NCI-H2107 treated with DMSO at 0.1 percent for 48 hours (cell line): Measurements from ENCODE around the gene DHX29.
"Not testable (repeated sequence)": the region's sequence is repeated elsewhere in the genome, so short reads cannot be mapped to it uniquely, and the experiment has no call there.

Experiments used
- DNase-seq: peaks from one replicate; lab custom pipeline; 2025; ENCODE audit not compliant: unreplicated experiment; lab: John Stamatoyannopoulos, UW

DHX29 gene

DNA sequence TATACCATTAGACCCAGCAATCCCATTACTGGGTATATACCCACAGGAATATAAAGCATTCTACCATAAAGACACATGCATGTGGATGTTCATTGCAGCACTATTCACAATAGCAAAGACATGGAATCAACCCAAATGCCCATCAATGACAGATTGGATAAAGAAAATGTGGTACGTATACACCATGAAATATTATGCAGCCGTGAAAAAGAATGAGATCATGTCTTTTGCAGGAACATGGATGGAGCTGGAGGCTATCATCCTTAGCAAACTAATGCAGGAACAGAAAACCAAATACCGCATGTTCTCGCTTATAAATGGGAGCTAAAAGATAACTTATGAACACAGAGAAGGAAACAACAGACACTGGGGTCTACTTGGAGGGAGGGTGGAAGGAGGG is 10.7 kb upstream of the DHX29 start:
- not testable (repeated sequence) for DNase-seq

DNA sequence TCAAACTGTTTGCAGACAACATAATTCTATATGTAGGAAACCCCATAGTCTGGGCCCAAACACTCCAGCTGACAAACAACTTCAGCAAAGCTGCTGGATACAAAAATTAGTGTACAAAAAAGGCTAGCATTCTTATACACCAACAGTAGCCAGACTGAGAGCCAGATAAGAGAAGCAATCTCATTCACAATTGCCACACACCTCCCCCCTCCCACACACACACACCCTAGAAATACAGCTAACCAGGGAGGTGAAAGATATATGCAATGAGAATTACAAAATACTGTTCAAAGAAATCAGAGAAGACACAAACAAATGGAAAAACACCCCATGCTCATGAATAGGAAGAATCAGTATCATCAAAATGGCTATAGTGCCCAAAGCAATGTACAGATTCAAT is 9.3 kb upstream of the DHX29 start:
- DNase-seq: no peak

DNA sequence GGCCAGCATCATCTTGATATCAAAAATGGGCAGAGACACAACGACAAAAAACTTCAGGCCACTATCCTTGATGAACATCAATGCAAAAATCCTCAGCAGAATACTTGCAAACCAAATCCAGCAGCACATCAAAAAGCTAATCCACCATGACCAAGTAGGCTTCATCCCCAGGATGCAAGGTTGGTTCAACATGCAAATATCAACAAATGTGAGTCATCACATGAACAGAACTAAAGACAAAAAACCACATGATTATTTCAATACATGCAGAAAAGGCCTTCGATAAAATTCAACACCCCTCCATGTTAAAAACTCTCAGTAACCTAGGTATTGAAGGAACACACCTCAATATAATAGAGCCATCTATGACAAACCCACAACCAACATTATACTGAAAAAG is 8.8 kb upstream of the DHX29 start:
- DNase-seq: no peak

DNA sequence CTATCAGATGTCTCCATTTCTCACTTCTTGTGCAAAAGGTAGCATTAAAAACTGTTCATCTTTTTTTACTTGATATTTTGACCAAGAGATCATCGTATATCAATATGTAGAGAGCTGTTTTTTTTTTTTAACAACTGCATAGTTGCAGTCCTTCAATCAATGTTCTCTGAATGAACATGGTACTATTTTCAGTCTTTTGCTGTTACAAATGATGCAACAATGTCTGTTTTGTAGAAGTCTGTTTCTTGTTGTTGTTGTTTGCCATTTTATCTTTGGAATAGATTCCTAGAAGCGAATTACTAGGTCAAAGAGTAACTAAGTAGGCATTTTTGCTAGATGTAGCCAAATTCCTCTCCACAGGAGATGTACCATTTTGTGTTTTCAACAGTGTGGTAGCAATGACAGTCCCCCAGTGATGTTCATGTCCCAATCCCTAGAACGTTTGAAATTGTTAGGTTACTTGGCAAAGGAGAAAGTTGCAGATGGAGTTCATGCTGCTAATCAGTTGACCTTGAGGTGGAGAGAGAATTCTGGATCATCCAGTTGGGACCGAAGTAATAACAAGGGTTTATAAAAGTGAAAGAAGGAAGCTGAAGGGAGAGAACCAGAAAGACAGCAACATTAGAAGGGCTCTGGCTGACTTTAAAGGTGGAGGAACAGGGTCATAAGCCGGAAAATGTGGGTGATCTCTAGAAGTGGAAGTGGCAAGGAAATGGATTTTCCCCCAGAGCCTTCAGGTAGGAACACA is 6.5 kb upstream of the DHX29 start:
- DNase-seq: no peak

DNA sequence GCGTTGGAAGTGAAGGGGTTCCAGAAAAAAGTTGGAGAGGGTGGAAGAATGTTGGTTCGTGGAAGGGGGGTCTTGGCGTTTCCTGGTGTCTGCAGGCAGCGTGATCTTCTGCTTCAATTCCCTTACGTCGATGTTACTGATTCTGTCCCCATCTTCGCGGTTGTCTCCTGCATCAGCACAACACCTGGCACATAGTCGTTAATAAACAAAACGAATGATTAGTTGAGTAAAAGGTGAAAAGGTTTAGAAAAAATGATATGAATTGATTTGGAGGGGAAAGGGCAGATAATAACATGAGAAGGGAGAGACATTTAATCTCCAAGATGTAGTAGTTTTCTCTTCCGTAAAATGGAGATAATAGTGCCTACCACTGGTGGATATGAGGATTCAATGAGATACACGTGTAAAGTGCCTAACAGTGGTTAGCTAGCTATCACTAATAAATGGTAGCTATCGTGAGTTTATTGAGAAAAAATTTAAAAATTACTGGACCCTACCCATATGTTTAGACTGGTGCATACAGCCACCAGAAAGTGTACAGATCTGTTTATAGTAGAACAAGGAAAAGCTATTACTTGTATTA is 851 bp upstream of the DHX29 start:
- no peak for DNase-seq

DNA sequence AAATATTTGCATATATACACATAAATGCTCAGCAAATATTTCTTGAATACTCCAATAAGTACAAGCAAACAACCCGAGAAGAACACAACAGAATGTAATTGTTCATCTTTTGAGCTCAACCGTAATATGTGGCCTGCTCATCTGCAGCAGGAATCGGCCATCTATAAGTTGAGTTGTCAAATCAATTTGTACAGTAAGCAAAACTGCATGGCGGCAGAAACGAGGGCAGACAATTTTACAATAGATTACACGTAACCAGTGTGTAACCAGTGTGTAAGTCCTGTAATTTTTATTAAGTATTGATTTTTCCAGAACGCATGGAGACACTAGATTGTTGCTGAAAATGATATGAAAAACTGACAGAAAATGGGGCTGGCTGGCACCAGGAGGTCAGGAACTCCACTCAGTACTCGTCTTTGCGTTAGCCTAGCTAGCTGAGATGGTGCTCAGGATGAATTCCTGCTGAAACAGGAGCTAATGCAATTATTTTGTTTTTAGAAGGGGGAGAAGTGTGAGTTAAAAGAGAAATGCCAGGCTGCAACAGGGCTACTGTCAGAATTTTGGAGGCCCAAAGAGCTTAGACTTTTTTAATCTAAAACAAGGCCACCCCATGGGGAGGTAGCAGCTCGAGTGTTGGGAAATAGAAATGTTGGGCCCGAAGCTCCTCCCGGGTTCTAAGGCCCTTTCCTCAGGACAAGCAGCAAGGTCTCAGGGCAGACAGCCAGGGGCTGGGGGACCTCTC is 682 bp downstream of the DHX29 start:
- no peak for DNase-seq

DNA sequence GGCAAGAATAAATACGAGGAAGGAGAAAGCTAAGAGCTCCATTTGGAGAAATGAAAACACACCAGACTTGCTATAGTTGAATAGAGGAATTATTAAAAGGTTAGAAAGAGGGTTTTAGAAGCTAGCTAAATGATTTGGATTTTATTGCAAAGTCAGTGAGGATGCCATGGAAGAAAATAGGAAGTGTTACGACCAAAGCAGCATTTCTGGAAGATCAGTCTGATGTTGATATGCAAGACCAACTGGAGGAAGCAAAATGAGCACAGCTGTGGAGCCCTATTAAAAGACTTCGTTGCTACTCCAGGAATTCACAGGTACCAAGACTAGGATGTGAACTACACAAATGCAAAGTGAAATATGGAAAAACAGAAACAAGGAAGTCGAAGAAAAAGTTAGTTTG is 2.1 kb downstream of the DHX29 start:
- DNase-seq: no peak

DNA sequence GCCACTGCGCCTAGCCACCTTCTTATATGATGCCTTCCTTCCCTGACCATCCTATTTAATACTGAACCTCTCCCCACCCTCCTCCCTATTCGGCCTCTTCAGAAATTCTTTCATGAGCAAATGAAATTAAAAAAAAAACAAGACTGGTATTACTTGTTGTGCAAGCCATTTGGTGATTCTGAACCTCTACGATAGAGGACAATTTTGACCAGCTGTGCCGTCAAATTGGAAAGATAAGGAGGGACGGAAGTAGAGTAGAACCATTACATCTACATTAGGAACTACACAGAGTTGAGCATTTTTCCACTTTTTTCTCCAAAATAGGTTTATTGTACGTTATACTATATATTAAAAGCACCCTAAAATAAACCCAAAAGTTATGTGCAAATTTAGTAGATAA is 2.9 kb downstream of the DHX29 start:
- no peak for DNase-seq

DNA sequence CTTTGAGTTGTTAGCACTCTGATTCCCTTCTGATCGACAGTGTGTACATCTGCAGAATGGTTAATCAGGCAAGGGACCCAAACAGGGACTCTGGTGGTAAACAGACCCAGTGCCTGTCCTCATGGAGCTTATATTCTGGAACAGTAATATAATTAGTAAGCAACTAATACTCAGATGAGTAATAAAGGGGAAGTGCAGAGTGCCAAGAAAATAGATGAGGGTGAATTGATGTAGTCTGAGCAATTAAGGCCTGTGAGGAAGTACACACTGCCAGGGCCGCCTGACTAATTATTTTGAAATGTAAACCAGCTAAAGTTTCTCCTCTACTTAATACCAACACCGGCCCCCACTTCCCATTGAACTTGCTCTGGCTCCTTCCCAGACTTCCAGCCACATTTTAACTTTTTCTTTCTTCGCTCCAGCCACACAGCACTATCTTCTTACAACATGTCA is 4.2 kb downstream of the DHX29 start:
- DNase-seq: no peak

DNA sequence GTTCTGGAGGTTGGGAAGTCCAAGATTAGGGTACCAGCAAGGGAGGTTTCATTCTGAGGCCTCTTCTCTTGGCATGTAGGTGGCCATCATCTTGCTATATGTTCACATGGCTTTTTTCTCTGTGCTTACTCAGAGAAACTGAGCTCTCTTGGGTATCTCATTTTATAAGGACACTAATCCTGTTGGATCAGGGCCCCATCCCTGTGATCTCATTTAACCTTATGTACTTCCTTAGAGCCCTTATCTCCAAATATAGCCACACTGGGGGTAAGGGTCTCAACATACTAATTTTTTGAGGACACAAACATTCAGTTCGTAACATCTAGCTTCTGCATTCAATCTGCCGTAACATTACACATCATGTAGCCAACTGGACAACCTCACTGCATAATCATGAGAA is 6.6 kb downstream of the DHX29 start:
- no peak for DNase-seq

DNA sequence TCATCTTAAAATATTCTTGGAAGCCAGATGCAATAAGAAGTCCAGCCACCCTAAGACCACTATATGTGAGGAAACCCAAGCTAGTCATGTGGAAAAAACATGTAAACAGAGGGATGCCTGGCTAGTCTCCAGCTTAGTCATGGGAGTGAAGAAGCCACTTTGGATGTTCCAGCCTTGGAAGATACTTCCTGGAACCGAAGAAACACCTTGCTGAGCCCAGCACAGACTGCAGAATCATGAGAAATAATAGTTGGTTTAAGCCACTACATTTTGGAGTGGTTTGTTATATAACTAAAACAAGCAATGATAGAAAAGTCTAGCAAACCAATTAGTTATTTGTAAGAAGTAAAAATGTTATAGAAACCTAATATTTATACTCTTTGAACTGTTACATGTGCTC is 12.6 kb downstream of the DHX29 start:
- DNase-seq: no peak

DNA sequence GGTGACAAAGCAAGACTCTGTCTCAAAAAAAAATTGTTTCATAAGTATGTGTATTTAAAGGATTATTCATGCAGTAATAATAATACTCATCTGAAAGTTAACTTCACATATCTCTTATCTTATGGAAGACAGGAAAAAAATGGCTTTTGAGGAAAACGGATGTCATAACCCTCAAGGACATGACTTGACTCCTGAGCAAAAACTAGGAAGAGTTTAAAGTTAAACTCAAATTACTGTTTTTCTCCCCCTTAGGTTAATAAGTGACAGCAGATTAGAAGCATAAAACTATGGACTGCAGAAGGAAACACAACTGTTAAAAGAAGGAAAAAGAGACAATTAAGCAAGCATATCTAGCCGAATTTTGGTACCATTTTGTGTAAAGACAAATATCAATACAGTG is 16.5 kb downstream of the DHX29 start:
- DNase-seq: no peak

DNA sequence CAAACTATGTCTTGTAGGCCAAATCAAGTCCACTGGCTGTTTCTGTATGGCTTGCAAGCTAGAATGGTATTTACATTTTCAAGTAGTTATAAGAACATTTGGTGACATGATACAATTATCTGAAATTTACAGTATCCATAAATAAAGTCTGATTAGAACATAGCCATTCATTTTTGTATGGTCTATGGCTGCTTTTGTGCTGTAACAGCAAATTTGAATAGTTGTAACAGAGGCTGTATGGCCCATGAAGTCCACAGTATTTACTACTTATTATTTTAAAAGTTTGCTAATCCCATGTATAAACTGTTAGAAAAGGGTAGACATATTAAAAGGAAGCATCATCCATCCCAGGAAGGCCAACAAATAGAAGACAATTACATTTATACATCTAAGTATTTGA is 17.7 kb downstream of the DHX29 start:
- no peak for DNase-seq

DNA sequence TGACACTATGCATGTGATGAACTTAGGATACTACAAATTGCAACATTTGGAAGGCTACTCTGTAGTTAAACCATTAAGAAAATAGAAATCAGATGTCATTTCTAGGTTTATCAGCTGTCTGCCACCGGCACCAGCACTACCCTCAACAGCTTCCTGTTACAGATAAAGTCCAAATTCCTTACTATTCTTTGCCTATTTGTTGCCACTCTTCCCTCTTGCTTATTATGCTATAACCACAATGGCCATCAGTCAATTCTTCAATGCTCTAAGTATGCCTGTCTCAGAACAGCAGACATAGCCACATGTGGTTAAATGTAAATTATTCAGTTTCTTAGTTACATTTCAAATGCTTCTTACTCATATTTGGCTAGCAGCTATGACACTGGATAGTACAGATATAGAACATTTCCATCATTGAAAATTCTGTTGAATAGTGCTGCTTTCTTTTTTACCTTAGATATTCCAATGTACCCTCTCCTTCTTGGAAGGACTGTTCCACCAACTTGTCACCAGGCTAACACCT is 21.0 kb downstream of the DHX29 start:
- no peak for DNase-seq

DNA sequence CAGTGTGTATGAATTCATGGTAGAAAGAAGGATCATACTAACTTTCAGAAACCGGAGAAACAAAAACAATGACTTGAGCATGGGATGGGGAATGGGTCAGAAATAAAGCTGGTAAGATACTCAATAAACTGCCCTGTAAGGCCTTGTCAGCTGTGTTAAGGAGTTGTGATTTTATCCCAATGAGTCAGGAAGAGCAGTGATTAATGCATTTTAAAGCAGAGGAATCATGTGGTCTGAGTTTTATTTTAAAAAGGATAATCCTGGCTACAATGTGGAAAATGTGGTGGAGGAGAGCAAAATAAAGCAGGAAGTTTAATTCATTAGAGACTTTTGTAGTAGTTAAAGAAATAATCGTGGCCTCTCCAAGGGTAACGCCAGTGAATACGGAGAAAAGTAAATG is 28.7 kb downstream of the DHX29 start:
- DNase-seq: no peak

DNA sequence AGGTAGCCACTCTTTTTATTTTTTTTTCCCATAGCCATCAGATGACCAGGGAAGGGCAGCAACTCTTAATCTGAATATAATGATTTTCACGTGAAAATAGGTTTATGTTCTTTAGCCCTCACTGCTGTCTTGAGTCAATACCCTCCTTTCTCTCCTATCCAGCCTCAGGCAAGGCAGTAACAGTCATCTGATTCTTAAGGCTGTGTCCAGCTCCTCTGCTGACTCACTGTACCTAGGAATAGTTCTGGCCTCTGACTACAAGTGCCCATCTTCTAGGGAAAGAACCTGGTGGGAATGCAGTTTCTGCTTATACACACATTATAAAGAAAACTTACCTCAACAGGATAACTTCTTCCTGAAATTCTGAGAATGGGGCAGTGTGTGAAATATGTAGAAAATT is 30.7 kb downstream of the DHX29 start:
- no peak for DNase-seq

DNA sequence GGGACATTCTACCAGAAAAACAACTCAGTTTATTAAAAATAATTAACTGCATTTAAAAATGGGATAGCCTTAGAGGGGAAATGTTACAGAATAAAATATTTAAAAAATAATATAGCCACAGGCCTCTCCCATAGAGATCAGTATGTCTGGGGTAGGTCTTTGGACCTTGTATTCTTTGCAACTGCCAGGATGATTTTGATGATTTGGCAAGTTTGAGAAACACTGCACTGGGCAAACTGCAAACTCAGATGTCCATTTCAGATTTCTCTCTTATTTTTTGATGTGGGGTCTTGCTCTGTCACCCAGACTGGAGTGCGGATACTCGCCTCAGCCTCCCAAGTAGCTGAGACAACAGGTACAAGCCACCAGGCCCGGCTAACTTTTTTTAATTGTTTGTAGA is 49.2 kb downstream of the DHX29 start:
- DNase-seq: no peak

DNA sequence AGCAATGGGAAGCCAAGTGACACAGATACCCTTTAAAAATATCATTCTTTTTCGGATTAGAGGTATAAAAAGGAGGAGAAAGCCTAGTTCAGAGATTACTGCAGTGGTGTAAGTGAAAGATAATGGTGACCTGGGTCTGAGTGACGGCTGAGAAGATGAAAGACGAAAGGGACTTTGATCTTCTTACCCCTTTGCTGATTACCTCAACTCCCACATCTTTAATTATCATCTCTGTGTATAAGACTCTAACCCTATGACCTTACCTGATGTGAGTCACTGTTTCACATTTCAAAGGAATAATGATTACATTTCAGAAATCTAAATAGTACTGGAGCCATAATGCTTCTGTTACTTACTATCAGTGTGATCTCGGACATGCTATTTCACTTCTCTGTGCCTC is 52.7 kb downstream of the DHX29 start:
- no peak for DNase-seq

DNA sequence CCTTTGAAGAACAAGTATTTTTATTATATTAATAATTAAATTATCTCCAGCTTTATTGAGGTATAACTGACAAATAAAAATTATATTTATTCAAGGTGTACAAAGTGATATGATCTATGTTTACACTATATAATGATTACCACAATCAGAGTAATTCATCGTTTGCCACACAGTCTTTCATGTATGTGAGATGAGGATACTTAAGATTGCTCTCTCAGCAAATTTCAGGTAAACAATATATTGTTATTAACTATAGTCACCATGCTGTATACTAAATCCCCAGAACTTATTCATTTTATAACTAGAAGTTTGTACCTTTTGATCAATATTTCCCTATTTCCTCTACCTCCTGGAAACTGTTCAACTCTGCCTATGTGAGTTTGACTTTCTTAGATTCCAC is 57.4 kb downstream of the DHX29 start:
- DNase-seq: no peak

DNA sequence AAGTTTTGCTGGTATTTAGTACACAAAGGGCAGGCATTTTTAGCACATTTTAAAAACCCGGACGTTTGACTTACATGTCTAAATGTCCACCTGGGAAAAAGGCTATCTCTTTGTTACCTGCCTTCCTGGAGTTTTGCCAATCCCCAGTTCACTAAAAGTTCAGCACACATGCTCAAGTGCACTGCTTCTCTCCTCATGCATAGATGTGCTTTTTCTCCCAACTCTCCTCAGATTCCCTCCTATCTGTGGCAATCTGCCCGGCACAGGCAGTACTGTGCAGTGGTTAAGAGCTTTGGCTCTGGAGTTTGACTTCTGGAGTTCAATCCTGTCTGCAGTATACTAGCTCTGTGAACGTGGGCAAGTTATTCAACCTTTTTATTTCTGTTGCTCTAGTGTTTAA is 65.7 kb downstream of the DHX29 start:
- no peak for DNase-seq

DNA sequence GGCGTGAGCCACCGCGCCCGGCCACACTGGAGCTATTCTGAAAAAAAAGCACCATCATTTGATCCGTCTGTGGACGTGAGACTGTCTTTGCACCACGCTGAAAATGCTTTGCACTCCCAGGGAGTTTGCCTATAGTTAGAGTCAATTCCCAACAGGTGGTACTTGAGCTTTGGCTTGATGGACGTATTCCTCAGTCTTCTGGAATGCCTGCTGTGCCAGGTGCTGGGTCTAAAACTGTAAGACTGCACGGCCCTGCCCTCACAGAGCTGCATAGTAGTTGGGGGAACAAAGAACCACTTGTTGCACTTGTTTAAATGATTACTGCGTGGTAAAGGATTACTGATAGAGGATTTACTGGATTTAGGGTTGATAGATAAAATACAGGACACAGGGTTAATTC is 70.7 kb downstream of the DHX29 start:
- no peak for DNase-seq

DNA sequence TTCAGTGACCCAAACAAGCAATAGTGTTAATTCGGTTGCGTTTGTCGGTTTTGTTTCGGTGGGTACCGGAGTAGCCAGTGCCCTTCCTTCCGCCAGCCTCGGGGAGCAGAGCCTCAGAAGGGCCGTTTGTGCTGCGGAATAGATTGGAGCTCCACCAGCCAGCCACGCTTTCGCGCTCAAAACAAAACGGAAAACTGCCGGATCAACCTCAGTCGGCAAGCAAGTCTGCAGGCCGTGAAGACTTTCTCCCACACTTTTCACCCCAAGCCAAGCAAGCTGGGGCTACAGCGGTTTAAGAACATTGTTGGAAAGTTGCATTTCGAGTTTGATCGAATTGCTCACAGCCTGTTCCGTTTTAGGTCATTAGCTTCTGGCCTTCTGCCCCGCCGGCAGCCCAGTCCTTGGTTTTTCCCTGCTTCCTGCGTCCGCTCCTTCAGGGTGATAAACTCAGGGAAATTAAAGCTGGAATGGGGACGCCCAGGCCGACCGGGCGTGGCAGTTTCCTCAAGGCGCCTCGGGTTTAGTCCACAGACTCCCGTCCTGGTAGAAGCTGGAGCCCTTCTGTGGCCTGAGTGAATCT is 73.3 kb downstream of the DHX29 start:
- DNase-seq: no peak
